Activated CD8-positive, alpha-beta memory T cell treated with anti-CD3 and anti-CD28 coated beads, Interleukin-2, amount 50 U/mL, for 4 hours (primary cell): ENCODE data around the gene SLC39A13.

Experiments used
- DNase-seq: peaks from one replicate; pipeline ENCODE4 v3.0.0-alpha.2; 2020

SLC39A13 gene

DNA sequence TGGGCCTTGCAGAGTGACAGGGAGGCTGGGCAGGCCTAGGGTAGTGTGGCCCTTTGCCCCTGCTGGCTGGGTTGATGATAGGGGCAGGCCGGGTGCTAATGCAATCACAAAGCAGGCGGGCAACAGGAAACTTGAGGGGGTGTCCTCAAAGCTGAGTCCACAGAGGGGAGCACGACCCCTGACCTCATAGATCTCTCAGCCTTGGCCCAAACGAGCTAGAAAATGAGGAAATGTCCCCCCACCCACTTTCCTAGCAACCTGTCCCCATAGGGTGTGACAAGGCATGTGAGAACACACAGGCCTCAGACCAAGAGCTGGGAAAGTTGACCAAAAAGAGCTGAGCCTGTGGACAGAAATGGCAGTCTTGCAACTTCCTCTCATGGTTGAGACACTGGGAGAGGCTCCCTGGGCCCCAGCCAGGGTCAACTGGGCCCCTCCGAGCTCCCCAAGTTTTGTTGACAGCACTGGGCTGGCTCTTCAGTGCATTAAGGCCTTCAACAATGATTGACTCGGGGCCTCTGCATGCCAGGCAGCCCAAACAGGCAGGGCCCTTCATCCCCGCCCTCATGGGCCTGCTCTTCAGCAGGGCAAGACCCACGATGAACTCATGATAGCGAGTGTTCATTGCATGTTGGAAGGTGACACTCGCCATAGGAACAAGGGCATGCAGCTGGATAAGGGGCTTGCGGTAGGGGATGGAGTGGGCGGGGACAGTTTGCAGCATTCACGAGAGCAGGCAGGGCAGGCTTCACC is 20.3 kb upstream of the SLC39A13 start:
- DNase-seq = no peak

DNA sequence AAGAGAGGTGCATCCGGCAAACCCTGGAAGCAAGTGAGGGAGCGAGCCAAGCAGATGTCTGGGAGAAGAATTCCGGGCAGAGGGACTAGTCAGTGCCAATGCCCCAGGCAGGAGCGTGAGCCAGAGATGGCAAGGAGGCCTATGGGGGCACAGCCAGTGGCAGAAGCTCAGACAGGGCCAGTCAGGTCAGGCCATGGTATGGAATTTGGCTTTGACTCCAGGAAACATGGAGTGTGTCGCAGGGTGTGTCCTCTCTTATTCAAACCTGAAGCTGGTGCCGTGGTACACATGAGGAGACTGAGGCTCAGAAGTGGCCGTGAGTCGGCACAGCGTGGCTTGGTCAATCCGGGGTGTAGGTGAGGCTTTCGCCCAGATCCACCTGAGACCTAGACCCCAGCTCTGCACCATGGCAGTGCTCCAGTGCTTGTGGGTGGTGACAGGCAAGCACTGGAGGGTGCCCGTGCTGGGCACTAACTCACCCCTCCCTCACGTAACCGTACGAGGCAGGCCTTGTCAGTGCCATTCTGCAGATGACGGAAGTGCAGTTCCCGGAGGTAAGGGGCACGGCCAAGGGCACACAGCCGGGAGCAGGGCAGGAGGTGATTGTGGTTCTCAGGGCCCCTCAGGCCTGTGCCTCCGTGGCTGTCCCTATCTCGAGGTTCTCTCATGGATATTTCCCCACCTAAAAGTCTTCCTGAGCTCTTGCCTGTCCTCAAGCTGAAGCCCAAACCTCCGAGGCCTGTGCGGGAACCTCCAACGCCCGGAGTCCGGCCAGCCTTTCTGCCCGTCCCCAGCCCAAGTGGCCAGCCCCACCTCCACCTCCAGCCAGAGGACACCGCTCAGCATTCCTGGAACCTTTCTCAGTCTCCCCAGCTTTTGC is 19.5 kb upstream of the SLC39A13 start:
- no peak for DNase-seq

DNA sequence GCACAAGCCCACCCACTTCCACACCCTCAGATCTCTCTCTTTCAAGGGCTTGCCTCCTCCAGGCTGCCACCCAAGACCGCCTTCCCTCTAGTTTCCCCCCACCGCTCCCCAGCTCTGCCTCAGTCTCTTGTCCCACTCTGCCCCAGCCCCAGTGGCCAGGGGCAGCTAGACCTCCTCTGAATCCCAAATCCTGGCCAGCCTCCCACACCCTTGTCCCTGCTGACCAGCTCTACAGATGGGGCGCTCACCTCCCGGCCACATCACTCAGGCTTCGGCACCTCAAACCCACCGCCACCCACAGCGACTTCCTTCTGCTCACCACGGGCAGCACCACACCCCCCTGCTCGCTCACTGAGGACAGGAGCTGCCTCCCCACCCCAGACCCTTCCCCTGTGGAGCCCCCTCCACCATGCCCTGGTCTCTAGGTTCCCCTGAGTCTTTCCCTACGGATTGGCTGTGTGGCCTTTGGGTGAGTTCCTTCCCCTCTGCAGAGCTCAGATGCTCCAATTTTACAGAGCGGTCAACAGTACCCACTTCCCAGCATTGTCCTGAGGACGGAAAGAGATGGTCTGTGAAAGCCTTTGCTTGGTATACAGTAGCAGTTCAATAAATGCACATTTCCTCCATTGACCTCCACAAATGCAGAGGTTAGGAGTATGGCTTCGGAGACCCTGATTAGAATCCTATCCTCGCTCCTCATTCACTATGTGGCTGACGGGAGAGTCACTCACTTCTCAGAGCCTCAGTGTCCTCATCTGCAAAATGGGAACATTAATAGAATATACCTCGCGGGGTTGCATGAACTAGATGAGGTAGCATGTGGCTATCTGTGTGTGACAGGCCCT is 18.6 kb upstream of the SLC39A13 start:
- DNase-seq = no peak

DNA sequence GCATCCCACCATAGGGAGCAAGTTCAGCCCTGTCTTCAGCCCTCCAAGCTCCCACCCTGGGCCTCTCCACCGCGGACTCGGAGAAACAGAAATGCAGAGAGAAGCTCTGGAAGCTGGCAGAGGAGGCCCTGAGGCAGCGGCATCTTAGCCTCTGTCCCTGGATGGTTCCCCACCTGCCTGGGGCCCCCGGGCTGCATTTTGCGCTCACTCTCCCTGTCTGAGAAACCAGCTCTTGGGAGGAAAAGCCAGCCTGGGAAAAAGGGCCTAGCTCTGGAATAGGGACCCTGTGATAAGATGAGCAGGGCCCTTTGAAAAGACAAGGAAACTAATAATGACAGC is 18.0 kb upstream of the SLC39A13 start:
- no peak for DNase-seq

DNA sequence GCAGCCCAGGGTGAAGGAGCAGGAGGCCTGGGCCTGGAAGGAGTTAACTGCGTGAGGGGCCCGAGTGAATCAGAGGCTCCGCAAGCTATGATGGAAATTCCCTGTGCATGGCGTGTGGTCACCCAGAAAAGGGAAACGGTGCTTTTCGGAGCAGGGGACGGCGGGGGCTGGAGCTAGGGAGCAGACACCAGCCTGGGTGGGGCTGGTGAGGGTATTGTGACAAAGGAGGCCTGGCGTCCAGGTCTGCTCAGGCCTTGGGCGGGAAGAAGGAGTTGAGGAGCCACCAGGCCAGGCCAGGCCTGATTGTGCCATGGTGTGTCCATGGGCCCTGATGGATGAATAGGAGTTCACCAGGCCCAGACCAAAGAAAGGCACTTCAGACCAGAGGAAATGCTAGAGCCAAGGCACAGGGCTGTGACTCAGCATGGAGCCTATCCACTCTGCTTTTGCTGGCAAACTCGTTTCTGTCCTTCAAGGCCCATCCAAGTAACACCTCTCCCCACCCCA is 17.3 kb upstream of the SLC39A13 start:
- DNase-seq = no peak

DNA sequence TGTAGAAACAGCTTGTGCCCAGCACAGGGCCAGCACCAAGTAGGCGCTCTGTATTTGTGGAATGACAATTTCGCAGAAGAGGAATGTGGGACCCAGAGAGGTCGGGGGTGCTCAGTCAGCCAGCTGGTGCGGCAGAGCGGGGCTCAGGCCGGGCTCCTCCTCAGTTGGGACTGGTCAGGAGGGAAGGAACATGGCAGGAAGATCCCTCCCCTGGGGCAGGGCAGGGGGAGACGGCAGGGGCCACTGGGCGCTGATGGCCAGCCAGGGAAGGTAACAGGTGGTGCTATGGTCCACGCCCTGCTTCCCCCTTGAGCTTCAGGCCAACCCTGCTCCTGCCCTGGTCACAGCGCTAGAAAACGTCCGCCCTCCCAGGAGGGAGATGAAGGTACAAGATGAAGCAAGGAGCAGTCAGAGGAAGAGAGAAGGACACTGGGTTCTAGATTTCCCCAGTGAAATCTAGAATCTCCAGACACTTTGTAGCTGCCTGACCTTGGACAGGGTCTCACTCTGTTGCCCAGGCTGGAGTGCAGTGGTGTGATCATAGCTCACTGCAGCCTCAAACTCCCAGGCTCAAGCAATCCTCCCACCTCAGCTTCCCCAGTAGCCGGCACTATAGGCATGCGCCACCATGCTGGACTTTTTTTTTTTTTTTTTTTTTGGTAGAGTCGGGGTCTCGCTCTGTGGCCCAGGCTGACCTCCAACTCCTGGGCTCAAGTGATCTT is 16.5 kb upstream of the SLC39A13 start:
- no peak for DNase-seq

DNA sequence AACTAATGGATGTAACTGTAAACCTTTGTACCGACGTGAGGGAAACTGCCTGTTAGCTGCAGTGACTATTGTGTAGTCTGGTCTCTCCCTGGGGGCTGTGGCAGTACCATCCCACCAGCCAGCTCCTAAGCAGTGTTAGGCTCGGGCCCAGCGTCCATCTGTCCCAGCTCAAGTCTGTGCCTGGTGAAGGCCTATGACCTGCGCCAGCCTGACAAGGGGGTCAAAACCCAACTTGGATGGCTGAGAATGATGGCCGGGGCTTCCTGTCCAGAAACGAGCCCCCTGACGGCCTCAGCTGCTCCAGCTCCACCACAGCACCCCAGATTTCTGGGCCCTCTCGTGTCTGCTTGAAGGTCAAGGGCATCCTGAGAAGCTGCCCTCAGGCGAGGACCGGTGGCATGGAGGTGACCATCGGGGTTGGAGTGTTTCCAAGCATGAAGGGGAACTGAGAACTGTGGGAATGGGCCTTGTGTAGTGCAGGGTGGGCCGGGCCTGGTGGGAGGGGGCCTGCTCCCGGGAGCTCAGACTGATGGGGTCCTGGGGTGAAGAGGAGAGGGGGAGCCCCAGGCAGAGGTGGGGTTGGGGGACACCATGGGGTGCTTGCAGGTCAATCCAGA is 15.7 kb upstream of the SLC39A13 start:
- no peak for DNase-seq

DNA sequence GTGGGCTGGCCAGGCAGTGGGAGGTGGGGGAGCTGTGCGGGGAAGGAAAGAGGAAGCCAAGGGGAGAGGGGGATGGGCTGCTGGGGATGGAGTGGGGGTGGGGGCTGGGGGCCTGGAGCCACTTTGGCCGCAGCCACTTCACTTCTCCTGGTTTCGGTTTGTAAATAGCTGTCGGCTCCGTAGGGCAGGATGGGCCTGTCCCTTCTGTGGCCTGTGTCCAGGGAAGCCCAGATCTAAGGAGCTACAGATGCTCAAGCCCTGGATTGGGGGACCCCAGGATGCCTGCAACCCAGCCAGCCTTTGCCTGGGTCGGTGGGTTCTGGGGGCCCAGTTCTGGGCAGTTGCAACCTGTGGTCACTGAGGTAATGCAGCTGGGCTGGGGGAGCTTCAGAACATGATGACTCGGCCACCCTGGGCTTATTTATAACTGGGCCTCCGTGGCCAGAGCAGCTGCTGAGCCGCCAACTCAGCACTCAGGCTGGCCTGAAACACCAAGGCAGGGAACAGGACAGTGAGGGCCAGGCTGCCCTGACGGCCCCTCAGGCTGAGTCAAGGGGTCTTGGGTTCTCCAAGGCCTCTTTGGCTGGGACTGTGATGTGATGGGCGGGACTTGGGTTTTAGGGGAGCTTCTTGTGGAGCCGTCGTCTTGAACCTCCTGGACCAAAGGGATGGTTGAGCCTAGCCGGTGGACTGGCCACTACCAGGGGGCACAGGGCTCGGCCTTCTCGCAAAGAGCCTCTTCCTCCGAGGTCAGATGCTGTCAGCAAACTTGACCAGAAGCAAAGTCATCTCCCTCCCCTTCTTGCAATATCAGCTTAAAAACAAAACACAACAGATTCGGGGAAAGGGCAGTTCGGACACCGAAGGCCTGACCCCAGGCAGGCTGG is 15.0 kb upstream of the SLC39A13 start:
- DNase-seq = no peak

DNA sequence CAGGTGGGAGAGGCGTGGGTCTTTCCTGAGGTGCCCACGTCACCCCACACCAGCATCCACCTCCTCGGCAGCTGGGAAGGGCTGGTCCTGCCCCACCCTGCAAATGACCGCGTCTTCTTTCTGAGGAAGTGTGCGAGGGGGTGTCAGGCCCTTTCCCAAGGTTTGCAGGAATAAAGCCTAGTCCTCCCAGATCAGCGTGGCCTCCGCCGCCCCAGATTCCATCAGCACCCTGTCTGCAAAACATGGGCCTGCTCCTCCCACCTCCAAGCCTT is 14.4 kb upstream of the SLC39A13 start:
- DNase-seq = no peak

DNA sequence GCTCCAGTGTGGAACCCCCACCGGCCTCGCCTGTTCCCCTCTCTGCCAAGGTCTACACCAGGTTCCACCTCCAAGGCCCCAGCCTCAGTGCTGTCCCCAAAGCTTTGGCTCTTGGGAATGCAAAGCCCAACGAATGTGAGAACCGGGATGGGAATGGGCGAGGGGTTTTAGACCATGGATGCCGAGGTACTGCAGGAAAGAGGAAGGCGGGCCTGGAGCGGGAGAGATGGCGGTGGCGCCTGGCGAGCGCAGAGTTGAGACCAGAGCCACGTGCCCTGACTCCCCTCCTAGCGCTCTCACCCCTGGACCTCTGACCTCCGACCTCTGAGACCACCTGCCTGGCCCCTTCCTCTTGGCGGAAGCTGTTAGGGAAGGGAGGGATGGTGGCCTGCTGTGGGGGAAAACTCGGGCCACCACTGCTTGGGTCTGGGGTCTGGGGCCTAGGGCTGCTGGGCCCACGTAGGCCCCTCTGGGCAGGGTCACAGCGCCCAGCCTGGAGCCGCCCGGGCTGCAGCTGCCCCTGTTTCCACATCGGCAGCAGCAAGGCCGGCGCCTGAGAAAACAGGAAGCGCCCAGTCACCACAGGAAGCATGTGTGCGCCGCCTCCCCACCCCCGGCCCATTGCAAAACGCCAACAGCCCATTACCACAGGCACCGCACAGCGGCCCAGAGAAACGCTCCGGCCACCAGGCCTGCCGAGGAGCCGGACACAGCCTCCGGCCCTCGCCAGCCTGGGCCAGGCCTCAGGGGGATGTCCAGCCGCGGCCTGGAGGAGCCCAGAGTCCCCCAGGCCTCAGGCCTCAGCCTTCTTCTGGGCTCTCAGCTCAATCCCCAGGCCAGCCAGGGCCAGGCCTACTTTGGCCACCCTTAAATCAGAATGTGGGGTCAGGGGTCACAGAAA is 13.8 kb upstream of the SLC39A13 start:
- peak; percentile 55 for DNase-seq

DNA sequence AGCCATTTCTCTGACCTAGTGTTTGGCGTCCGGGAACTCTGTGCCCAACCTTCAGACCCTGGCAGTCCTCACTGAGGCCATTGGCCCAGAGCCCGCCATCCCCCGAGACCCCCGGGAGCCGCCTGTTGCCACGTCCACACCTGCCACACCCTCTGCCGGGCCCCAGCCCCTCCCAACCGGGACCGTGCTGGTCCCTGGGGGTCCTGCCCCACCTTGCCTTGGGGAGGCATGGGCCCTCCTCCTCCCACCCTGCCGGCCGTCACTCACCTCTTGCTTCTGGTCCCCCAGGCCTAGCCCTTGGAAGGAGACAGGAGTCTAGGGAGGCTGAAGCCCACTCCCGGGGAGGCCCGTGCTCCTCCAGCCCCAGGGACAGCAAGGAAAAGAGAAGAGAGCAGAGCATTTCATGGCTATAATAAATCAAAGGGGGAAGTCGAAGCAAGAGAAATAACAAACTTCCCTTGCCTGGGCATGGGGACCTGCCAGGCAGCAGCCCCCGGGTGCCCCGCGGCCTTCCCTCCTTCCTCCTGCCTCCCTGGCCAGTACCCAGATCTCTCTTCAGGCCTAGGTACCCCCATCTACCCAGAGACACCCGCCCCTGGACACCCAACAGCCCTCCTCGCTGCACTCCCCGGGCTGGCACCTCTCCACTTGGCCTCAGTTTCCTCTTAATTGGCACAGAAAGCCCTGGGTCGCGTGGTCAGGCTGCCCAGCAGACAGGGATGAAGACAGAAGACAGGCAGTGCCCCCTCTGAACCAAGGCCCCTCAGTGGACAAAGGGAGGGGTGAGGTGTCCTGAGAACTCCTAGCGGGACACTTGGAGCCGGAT is 13.0 kb upstream of the SLC39A13 start:
- DNase-seq = no peak

DNA sequence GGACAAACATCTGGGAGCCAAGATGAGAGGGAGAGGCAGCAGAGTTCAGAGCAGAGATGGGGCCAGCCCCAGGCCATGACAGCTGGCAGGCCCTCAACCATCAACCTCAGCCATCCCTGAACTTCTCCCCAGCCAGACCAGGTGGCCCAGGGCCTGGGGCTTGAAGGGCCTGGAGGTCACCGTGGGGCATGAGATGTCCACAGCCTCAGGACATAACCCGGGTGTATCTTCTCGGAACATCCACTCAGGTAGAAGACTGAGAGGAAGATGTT is 12.4 kb upstream of the SLC39A13 start:
- no peak for DNase-seq

DNA sequence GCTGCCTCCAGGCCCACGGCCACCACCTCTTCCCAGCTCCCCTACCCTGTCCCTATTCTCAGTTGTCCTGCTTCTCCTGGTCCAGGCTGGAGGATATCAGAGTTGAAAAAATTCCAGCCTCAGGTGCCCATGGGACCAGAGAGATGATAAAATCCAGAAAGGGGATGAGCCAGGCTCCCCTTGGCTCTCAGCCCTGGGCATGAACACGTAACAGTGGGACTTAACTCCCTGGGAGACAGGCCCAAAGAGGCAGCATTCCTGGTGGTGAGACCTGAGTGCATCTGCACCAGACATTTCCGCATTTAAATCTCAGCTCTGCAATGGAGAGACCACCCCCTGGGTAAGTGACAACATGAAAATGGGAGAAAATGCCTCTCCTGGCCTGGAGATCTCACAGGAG is 10.4 kb upstream of the SLC39A13 start:
- no peak for DNase-seq

DNA sequence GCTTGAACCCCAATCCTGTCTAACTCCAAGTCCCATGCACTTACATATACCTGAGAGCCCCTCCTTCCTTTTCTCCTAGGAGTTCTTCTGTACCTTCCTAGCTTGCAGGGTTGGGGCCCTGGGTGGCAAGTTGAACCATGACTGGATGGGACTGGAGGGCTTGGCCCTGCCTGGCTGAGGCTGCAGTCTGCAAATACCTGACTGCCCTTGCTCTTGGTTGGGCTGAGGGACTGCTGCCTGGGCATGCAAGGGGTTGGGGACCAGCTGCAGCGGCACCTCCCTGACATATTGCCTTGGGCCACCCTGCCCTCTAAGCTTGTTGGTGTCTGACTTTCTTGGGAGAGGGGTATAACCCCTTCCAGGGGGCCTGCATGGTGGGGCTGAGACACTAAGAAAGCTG is 9.8 kb upstream of the SLC39A13 start:
- DNase-seq = no peak

DNA sequence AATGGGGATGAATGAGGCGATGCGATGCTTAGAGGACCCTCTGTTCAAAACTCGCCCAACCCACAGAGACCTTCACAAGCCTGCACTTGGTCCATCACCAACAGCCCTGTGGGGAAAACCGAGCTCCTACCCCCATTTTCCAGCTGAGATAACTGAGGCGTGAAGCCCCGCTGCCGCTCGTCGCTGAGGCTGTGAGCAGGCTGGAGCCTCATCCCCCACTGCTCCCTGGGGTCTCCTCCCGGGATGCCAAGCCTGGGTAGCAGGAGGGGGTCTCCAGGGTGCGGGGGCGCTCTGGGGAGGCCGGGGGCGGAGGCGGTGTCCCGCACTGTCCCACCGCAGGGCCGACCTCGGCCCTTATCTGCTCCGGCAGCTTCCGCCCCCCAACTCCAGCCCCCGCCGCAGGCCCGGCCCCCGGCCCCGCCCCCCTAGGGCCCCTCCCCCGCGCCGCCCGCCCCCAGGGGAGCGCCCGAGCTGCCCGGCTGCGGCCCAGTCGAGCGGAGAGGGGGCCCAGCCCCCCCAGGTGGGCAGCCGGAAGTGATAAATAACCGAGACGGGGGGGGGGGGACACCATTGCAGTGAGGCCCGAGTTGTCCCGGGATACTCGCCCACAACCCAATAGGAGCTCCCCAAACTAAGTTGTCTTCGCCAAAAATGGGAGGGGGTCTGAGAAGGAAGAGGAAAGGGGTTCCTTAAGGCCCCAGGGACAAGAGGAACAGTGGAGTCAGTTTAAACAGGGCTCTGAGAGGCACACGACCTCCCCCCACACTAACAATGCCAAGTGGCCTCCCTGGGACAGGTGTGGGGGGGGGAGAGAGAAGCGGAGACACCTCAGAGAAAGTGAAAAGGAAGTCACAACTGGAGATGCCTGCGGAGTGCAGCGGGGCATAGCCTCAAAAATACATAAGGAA is 8.3 kb upstream of the SLC39A13 start:
- DNase-seq = no peak

DNA sequence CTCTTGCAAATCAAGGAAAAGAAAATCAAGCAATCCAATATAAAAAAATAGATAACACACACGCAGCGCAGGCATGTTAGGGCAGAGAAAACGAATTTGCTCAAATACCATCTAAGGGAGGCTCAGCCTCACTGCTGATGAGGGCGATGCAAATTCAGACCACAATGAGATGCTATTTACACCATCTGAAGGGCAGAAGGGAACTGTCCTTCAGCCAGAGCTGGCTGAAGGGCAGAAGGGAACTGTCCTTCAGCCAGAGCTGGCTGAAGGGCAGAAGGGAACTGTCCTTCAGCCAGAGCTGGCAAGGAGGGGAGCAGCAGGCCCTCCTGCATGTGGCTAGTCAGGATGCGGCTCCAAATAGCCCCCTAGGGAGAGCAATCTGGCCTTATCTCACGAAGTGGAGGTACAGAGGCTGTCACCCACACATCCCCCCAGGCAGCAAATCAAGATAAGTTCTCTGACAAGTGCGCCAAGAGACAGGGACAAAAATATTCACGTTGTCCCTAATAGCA is 7.6 kb upstream of the SLC39A13 start:
- no peak for DNase-seq

DNA sequence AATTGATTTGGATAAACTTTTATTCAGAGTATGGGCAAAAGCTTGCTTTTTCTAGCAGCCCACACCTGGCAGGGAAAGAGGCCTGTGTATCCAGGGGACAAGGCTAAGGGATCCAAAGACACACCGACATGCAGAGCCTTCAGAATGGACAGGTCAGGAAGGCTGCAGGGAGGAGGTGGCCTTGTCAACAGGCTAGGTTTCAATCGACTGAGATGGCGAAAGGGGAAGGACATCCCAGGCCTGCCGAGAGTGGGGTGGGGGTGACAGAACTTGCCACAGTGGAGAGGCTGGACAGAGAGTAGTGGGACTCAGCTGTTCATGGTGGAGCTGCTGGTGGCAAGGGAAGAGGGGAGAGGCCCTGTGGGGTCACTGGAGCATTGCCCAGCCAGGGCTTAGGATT is 5.3 kb upstream of the SLC39A13 start:
- no peak for DNase-seq

DNA sequence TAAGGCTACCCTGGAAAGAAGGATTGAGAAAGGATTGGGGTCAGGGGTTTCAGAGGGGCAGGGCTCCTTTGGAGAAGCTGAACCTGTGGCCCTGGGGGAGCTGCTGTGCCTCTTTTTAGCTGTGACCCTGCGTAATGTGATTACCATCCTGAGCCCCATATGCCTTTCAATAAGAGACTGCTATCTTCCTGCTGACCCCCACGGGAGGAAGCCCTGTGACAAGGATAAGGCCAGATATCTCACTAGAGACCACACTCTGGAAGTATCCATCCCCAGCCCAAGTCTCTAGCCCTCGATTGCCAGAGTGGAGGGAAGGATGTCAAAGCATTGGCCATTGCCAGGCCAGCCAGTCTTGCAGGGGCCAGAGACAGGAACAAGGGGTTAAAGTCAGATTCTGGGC is 4.8 kb upstream of the SLC39A13 start:
- no peak for DNase-seq
